ENCODE data around the gene CR1L.
"Not testable (repeated sequence)": the region's sequence is repeated elsewhere in the genome, so short reads cannot be mapped to it uniquely, and the experiment has no call there.

The CR1L gene

GRCh38 chr1:207646171-207646570 lies 1.2 kb downstream of the CR1L start:
- DNase-seq (ENCODE audit: low read depth): no peak

- no peak for DNase-seq (ENCODE audit: low read depth)
Measured at GRCh38 chr1:207646944-207647579, 2.1 kb downstream of the CR1L start.

GRCh38 chr1:207647671-207648333 lies 2.9 kb downstream of the CR1L start:
- DNase-seq (ENCODE audit: low read depth): no peak

- DNase-seq (ENCODE audit: low read depth): no peak
Measured at GRCh38 chr1:207648334-207649209, 3.6 kb downstream of the CR1L start.

- DNase-seq (ENCODE audit: low read depth): no peak
Measured at GRCh38 chr1:207649210-207649753, 4.3 kb downstream of the CR1L start.

GRCh38 chr1:207649865-207650580 lies 5.1 kb downstream of the CR1L start:
- DNase-seq (ENCODE audit: low read depth): no peak

GRCh38 chr1:207651583-207651982 lies 6.7 kb downstream of the CR1L start:
- DNase-seq (ENCODE audit: low read depth): no peak

- no peak for DNase-seq (ENCODE audit: low read depth)
Measured at GRCh38 chr1:207654320-207654719, 9.4 kb downstream of the CR1L start.

GRCh38 chr1:207658408-207658807 lies 13.5 kb downstream of the CR1L start:
- no peak for DNase-seq (ENCODE audit: low read depth)

GRCh38 chr1:207658904-207659485 lies 14.1 kb downstream of the CR1L start:
- no peak for DNase-seq (ENCODE audit: low read depth)

- no peak for DNase-seq (ENCODE audit: low read depth)
Measured at GRCh38 chr1:207659545-207660153, 14.7 kb downstream of the CR1L start.

- not testable (repeated sequence) for DNase-seq (ENCODE audit: low read depth)
Measured at GRCh38 chr1:207661420-207661819, 16.5 kb downstream of the CR1L start.

- no peak for DNase-seq (ENCODE audit: low read depth)
Measured at GRCh38 chr1:207666342-207666741, 21.4 kb downstream of the CR1L start.

- DNase-seq (ENCODE audit: low read depth): no peak
Measured at GRCh38 chr1:207669528-207670009, 24.6 kb downstream of the CR1L start.

GRCh38 chr1:207670192-207670591 lies 25.3 kb downstream of the CR1L start:
- no peak for DNase-seq (ENCODE audit: low read depth)

GRCh38 chr1:207670997-207671396 lies 26.1 kb downstream of the CR1L start:
- DNase-seq (ENCODE audit: low read depth): no peak

- DNase-seq (ENCODE audit: low read depth): no peak
Measured at GRCh38 chr1:207672522-207673130, 27.7 kb downstream of the CR1L start.

- no peak for DNase-seq (ENCODE audit: low read depth)
Measured at GRCh38 chr1:207673399-207673798, 28.5 kb downstream of the CR1L start.

GRCh38 chr1:207676153-207676552 lies 31.2 kb downstream of the CR1L start:
- no peak for DNase-seq (ENCODE audit: low read depth)

- not testable (repeated sequence) for DNase-seq (ENCODE audit: low read depth)
Measured at GRCh38 chr1:207680590-207681388, 35.9 kb downstream of the CR1L start.

Data from stimulated activated CD8-positive, alpha-beta memory T cell treated with anti-CD3 and anti-CD28 coated beads, Interleukin-12 subunit alpha, Interleukin-12 subunit beta, amount 100 ng/mL, for 4 hours (primary cell).